NCI-H2196 (cell line): ENCODE data around the gene CYP2C18.
"Not testable (repeated sequence)": the region's sequence is repeated elsewhere in the genome, so short reads cannot be mapped to it uniquely, and the experiment has no call there.

Experiments used
- DNase-seq: peaks from one replicate; lab custom pipeline; 2025; ENCODE audit not compliant: unreplicated experiment; lab: John Stamatoyannopoulos, UW

Gene CYP2C18

DNA sequence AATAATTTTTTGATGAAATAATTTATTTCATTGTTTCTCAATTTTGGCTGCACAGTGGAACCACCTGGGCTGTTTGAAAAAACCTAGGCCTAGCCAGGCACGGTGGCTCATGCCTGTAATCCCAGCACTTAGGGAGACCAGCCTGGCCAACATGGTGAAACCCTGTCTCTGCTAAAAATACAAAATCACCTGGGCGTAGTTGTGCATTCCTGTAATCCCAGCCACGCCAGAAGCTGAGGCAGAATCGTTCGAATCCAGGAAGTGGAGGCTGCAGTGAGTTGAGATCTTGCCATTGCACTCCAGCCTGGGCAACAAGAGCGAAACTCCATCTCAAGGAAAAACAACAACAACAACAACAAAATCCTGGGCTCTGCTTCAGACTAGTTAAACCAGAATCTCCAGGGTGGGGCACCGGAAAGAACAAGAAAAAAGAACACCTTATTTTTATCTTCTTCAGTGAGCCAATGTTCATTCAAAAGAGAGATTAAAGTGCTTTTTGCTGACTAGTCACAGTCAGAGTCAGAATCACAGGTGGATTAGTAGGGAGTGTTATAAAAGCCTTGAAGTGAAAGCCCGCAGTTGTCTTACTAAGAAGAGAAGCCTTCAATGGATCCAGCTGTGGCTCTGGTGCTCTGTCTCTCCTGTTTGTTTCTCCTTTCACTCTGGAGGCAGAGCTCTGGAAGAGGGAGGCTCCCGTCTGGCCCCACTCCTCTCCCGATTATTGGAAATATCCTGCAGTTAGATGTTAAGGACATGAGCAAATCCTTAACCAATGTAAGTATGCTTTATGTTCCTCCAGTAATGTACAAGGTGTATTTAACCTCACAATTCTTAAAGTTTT, at the start of gene CYP2C18:
TSS of gene CYP2C18 (plus strand) at position 516 of the 841 bp plus-strand sequence. CDS start at position 607, 91 bp downstream.
- no peak for DNase-seq

DNA sequence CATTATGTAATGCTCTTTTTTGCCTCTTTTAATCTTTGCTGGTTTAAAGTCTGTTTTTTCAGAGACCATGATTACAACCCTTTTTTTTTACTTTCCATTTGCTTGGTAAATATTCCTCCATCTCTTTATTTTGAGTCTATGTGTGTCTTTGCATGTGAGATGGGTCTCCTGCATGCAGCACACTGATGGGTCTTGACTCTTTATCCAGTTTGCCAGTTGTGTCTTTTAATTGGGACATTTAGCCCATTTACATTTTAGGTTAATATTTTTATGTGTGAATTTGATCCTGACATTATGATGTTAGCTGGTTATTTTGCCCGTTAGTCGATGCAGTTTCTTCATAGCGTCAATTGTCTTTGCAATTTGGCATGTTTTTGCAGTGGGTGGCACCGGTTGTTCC, 45.4 kb upstream of the CYP2C18 start:
- DNase-seq, result not testable (repeated sequence)

DNA sequence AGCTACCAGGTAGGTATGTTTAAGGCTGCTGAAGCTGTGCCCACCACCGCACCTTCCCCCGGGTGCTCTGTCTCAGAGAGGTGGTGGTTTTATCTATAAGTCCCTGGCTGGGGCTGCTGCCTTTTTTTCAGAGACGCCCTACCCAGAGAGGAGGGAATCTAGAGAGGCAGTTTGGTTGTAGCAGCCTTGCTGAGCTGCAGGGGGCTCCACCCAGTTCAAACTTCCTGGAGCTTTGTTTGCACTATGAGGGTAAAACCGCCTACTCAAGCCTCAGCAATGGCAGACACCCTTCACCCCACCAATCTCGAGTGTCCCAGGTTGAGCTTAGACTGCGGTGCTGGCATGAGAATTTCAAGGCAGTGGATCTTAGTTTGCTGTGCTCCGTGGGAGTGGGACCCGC, 43.6 kb upstream of the CYP2C18 start:
- DNase-seq, result no peak

DNA sequence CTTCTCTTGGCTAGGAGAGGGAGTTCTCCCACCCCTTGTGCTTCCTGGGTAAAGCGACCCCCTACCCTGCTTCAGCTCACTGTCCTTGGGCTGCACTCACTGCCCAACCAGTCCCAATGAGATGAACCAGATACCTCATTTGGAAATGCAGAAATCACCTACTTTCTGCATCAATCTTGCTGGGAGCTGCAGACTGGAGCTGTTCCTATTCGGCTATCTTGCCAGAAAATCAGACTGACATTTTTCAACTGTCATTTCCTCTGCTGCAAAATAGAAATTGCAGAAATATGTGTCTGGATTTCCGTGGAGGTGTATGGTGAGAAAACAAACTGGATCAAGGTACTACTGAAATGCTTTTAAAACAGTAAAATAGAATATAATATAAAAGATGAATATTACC, 43.0 kb upstream of the CYP2C18 start:
- DNase-seq, result no peak

DNA sequence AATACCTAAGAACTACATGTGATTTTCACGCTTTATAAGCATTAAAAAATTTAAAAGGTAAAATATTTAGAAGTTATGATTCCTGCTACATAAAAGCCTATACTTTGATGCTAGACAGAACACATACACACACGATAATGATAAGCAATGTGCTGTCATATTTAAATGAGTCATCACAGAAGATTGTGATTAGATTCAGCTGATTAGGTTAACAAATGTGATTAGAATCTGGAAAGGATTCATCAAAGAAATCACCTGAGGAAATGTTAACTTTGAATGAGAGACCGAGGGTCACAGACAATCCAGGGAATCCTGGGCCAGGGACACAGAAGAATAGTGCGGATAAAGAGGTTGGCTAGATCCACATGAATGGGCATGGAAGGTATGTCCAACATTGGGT, 42.0 kb upstream of the CYP2C18 start:
- DNase-seq, result no peak

DNA sequence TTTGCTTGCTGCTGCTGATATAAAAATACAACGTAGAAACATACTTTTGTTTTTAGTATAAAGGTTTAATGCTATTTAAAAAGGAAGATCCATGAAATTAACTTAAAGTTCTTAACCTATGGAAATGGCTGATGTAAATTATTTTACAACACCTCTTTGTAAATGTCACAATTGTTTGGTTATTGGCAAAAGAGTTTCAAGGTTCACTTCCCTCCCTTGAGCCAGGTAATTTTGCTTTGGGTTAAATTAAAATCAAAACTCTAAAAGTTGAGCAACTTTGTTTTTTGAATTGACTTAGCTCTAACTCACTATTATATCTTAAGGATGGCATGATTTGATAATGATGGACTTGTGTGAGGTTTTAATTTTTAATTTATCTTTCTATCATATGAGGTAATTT, 39.2 kb upstream of the CYP2C18 start:
- DNase-seq, result no peak

DNA sequence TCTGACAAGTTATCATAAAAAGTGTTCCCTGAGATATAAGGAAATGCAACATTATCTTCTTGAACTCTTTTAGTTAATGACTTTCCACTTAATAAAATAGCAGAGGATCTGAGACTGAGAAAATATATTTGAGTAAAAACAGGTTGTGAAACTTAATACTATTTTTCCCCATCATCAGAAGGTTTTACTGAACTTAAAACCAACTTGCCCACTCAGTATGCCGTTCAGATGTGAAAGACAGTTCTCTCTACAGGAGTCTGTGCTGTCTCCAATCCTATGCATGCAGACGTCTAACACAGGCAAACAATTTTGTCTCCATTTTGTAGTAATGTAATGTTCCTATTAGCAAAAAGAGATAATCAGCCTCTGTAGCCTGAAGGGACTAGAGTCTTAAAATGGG, 38.2 kb upstream of the CYP2C18 start:
- no peak for DNase-seq

DNA sequence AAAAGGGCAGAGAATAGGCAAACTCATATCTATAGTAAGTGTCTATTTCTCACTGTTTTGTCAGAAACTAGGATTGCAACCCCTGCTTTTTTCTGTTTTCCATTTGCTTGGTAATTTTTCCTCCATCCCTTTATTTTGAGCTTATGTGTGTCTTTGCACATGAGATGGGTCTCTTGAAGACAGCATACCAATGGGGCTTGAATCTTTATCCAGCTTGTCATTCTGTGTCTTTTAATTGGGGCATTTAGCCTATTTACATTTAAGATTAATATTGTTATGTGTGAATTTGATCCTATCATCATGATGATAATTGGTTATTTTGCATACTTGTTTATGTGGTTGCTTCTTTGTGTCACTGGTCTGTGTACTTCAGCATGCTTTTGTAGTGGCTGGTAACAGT, 28.3 kb upstream of the CYP2C18 start:
- not testable (repeated sequence) for DNase-seq

DNA sequence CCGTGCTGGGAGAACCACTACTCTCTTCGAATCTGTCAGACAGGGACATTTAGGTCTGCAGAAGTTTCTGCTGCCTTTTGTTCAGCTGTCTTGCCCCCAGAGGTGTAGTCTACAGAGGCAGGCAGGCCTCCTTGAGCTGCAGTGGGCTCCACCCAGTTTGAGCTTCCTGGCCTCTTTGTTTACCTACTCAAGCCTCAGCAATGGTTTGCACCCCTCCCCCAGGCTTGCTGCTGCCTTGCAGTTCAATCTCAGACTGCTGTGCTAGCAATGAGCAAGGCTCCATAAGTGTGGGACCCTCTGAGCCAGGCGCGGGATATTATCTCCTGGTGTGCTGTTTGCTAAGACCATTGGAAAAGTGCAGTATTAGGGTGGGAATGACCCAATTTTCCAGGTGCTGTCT, 20.5 kb upstream of the CYP2C18 start:
- DNase-seq, result not testable (repeated sequence)

DNA sequence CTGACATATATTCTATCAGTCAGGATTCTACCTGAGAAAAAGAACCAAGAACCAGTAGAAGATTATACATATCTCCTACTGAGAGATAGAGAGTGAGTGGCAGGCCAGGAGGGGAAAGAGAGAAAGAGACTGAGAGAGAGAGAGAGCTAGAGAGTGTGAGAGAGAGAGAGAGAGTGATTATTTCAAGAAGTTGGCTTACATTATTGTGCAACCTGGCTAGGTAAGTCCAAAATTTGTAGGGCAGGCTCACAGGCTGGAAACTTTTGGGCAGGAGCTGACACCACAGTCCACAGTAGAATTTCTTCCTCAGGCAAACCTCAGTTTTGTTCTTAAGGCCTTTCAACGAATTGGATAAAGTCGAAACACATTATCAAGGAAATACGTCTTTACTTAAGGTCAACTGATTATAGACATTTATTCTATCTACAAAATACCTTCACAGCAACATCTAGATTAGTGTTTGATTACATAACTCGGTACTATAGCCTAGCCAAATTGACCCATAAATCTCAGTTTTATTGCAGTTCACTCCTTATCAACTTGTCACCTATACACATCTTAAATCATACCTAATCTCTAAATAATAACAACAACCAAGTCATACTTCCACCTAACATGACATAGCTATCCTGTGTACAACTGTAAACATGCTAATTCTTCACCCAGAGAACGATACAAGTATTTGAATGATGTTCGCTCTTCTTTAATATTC, 17.0 kb upstream of the CYP2C18 start:
- no peak for DNase-seq

DNA sequence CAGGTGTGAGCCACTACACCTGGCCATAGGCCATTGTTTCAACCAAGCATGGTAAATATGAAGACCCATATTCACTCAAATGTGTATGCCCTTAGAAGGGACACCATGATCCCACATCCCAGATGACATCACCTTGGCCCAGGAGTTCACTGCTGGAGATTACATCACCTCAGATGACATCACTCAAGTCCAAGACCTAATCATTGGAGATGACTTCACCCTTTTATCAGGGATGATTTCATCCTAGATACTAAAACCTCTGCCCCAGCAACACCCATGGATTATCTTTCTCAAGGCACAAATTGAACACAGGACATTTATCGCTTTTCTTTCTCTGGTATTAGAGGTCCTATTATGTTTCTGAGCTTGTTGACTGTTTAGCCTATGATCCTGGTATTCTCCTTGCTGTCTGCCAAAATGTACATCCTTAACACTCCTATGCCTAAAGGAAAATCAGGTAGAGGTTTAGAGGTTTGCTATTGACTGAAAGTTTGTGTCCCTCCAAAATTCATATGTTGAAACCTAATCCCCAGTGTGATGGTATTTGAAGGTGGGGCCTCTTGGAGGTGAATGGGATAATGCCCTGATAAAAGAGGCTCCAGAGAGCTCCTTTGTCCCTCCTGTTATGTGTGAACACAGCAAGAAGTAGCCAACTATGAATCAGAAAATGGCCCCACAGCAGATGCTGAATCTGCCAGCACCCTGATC, 9.8 kb upstream of the CYP2C18 start:
- DNase-seq, result no peak

DNA sequence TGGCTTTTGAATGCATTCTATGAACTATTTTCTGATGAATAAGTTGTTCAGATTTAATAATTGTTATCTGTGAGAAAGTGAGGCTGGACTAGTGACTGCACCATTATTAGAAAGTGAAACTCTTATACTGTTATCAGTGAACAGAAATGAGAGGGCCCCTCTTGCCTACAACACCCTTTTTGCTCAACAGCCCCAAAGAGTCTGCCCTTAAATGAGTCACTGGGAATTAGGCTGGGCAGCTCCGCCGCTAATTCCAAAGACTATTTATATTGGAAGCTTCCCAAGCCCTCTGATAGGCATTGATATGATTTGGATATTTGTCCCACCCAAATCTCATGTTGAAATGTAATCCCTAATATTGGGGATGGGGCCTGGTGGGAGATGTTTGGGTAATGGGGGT, 7.0 kb upstream of the CYP2C18 start:
- no peak for DNase-seq

DNA sequence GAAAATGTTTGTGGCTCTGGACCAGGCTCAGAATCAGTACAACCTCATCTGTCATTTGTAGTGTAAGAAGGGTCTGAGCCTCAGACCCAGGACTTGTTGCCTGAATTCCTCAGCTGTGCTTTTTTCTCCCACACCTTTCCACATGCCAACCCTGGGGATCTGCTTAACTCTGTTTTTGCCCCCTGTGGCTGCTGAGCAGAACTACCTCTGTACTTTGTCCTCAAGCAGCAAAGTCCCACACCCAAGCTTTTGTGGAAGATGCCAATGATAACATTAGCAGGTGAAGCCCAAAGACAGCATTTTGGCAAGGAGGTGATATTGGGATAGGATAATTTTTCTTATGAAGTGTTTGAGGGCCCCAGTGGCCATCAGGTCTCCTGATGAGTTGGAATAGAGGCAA, 5.8 kb upstream of the CYP2C18 start:
- no peak for DNase-seq

DNA sequence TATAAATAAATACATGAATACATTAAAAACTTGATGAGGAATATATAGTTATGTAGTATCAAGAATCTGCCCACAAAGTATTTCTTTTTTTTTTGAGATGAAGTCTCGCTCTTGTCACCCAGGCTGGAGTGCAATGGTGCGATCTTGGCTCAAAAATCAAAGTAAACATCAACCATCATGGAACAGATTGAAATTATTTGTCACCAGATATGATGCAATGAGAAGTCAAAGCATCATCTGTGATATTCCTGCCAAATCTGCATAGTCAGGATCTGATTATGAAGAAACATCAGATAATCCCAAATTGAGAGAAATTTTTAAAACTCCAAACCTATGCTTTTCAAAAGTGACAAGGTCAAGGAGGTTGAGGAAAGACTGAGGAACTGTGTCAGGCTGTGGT, 5.1 kb upstream of the CYP2C18 start:
- DNase-seq, result no peak

DNA sequence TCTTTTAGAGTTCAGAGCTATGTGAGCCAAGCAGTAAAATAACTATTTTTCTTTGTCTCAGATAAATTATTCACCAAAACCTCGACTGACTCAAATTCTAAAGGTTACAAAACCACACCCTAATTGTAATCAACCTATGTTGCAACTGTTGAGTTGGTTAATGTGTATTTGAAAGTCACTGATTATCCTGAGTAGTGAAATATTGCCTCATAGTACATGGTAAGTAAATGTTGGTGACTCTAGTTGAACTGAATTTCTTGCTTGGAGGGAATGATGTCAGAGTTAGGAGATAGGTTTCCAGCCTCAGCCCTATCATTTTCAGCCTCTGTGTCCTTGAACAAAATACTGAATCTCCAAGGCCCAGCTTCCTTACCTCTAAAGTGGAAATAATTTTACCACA, 3.0 kb upstream of the CYP2C18 start:
- no peak for DNase-seq

DNA sequence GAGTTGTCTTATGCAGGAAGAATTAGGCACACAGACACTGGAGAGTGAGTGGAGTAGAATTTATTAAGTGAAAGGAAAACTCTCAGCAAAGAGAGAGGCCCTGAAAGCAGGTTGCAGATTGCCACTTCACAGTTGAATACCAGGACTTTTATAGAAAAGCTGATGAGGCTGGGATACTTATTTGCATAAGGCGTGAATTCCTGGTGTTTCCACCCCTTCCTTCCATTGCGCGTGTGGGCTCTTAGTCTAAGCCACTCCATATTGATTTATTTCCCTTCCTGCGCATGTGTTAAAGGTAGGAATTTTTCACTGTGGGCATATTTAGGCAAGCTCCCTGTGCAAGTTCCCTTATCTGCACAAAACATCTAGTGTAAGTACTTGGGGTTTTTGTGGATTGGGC, 893 bp upstream of the CYP2C18 start:
- not testable (repeated sequence) for DNase-seq

DNA sequence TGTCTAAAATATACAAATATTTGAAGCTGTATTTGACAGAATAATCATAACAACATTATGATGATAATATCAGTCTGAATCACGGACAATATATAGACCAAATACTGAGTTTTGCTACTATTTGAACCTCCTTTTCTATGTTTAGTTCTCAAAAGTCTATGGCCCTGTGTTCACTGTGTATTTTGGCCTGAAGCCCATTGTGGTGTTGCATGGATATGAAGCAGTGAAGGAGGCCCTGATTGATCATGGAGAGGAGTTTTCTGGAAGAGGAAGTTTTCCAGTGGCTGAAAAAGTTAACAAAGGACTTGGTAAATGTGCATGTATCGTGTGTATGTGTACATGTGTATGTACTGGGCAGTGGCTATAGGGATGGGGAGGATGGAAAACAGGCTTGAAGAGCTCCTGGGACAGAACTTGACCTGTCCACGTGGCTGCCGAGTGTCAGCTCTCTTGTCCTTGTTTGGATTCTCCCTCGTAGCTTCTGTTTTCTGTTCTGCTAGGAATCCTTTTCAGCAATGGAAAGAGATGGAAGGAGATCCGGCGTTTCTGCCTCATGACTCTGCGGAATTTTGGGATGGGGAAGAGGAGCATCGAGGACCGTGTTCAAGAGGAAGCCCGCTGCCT, 4.2 kb downstream of the CYP2C18 start:
- no peak for DNase-seq

DNA sequence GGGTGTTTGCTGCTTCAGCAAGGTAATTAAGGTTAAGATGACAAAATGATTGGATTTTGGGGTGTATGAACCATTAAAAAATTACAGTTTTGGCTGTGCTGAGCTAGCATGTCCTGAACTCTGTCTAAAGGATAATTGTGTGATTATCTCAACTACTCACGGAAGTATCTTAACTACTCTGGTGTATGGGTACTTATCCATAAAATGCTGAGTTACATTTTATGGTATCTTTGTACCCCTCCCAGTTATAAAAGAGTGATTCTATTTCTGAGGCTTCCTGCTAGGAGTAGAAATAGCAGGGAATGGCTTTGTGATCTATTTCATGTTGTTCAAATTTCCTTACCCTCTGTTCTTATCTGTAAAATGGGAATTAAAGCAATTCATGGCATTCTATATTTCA, 22.6 kb downstream of the CYP2C18 start:
- no peak for DNase-seq

DNA sequence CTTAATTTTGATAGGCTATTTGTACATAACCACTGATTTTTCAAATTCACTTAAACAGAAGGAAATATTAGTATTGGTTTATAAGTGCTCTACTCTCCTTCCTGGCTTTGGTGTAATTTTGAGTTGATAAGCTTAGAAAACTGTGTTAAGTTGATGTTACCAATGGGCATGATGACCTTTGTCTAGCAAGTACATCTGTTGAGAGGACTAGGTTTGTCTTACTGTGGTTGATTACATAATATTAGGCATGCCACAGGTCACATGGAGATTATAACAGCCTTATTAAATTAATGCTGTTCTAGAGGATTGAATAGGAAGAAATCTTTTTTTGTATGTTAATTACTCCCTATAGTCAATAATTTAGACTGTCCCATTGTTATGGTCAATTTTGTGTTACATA, 27.0 kb downstream of the CYP2C18 start:
- no peak for DNase-seq

DNA sequence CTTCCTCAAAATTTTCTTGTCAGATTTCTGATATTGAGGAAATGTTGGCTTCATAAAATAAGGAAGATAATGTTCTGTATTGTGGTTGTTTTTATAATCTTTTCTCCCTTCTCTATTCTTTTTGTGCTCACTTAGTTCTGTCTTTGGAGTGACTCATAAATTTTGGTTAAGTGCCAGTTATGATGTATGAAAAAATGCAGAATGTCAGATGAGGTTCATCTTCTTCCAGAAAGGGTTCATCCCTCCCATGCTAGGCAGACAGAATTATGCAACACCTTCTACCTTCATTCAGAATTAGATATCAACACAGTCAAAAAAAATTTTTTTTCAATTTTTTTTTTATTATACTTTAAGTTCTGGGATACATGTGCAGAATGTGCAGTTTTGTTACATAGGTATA, 42.3 kb downstream of the CYP2C18 start:
- no peak for DNase-seq

DNA sequence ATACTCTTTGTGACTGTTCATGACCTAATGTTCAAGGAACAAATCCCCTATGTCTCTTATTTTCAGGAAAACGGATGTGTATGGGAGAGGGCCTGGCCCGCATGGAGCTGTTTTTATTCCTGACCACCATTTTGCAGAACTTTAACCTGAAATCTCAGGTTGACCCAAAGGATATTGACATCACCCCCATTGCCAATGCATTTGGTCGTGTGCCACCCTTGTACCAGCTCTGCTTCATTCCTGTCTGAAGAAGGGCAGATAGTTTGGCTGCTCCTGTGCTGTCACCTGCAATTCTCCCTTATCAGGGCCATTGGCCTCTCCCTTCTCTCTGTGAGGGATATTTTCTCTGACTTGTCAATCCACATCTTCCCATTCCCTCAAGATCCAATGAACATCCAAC, 51.7 kb downstream of the CYP2C18 start:
- no peak for DNase-seq
